Stimulated activated CD8-positive, alpha-beta memory T cell treated with anti-CD3 and anti-CD28 coated beads, Interleukin-15, amount 100 ng/mL, for 1 hour (primary cell): Measurements from ENCODE around the gene WDR6.

Experiments used
- DNase-seq: peaks from one replicate; pipeline ENCODE4 v3.0.0-alpha.2; 2020; ENCODE audit warnings: low read depth

WDR6 gene

DNA sequence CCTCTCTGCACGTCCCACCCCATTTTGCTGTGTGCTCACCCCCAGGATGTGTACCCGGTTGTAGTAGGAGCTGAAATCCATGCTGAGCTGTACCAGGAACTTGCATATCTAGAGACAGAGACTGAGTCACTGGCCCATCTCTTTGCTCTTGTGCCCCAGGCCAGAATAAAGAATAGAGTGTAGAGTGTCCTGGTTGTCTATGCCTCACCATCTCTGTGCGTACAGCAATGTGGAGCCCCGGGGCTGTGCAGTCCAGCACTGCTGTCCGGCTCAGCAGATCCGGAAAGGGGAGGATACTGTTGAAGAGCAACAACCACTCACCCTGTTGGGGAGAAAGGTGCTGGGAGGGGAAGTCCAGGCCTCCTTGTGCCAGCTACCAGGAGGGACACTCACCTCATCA, 8.6 kb downstream of the WDR6 start:
- DNase-seq: no peak

DNA sequence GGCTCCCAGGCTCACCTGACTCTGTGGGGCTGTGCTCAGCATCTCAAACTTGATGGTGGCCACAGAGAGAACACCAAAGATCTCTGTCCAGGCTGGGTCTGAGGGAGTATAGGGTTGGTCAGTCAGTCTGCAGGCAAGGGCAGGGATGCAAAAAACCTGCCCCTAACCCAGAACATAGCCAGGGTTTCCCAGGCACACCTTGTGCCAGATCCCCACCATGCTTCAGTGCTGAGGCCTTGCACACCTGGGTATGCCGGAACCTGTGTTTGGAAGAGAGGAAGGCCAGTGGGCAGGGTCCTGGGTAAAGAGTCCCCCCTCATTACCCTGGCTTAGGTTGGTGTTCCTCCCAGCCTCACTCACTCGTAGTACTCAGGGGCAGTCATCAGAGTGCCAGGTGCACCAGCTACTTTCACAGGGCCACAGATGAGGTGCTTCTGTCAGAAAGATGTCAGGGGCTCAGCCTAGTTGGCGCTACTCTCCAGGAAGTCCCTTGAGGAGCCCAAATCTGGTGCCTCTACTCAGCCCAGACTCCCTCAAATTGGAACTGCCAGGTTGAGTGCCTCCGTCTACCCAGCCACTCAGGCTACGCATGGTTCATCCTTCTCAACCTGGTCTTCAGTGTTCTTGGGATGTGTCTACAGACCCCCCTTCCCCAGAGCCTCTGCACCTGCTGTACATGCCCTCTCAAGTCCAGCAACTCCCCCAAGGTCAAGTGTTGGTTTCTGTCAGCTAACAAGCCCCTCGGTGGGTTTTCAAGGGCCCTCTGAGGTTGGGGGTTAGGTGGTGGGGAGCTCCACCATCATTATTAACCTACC, 9.4 kb downstream of the WDR6 start:
- DNase-seq: no peak

DNA sequence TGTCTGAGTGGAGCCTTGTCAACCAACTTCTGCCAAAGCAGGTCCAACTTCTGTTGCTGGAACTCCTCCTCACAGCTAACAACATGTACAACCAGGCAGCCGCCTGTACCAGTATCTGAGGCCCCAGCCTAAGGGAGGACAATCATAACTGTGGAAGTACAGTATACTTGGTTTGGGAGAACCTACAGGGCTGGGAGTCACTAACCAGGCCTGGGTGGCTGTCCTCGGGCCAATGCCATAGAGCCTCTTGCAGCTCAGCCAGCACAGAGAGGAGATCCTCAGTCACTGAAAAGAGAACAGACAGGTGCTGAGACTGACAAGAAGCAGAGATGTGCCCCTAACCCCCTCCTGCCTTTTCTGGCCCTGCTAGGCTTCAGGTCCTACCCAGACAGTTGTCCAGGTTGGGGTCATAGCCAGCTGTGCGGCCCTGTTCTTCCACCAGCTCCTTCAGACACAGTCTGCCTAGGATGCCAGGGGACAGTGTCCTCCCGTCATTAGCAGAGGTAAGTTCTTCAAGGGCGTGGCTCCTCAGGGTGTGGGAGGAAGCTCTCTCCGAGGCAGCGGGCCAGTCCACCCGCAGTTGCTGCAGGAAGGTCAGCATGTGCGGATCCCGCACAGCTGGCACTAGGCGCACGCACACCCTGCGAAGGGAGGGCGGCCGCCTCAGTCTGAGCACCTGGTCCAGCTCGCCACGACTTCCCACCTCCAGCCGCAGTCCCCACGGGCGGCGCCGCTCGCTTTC, 10.2 kb downstream of the WDR6 start:
- no peak for DNase-seq

- no peak for DNase-seq
Measured at GRCh38 chr3:49017971-49018706, 10.9 kb downstream of the WDR6 start, which contains the start of gene DALRD3. Gene DALRD3 (minus strand): TSS chr3:49018580. CDS start chr3:49018564, 16 bp downstream.

DNA sequence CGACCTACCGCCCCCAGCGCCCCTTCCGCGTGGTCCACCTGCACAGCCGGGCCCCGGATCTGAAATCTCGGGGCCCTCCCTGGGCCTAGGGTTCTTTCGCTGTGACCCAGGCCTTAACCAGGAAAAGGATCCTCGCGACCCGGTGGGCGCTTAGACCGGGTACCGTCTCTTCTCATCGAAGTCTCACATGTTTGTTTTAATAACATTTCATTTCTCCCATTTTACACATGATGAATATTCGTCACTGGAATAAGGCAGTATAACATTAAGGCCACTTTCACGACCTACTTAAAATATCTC, 11.5 kb downstream of the WDR6 start:
- DNase-seq: no peak

- DNase-seq: no peak
Measured at GRCh38 chr3:49019941-49020329, 12.7 kb downstream of the WDR6 start.

- no peak for DNase-seq
Measured at GRCh38 chr3:49020330-49021212, 13.4 kb downstream of the WDR6 start.

GRCh38 chr3:49021213-49021812, 14.1 kb downstream of the WDR6 start:
- peak; percentile 98 for DNase-seq

DNA sequence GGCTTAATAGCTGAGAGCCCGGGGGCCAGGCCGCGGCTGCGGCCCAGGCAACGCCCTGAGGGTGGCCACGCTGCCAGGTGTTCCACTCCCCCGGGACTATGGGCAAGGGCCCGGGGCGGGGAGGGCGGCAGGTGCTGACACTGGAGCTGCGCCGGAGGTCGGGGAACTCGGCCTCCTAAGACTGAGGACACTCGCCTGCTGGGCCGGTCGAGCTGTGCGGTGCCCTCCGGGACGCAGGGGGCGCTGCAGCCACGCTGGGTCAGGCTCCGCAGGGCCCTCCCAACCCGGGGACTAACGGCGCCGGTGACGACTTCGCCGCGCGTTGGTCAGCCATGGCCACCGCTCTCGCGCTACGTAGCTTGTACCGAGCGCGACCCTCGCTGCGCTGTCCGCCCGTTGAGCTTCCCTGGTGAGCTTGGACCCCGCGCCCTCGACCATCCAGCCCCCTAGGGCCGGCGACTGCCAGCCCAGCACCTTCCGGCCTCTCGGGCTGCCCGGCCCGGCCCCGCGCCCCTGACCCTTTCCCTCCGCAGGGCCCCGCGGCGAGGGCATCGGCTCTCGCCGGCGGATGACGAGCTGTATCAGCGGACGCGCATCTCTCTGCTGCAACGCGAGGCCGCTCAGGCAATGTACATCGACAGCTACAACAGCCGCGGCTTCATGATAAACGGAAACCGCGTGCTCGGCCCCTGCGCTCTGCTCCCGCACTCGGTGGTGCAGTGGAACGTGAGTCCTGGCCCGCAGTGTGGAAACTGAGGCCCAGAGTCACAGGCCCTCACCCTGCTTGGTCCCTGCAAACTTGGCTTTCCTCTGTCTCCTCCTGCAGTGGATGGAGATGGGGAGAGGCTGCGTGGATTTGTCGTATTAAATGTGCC, 14.9 kb downstream of the WDR6 start, which contains the start of gene NDUFAF3:
Gene NDUFAF3 (plus strand): TSS at position 309 of the 875 bp plus-strand sequence. CDS start 24 bp downstream, at position 333.
- peak; percentile 76 for DNase-seq

GRCh38 chr3:49022688-49023171, 15.5 kb downstream of the WDR6 start:
- DNase-seq: no peak

DNA sequence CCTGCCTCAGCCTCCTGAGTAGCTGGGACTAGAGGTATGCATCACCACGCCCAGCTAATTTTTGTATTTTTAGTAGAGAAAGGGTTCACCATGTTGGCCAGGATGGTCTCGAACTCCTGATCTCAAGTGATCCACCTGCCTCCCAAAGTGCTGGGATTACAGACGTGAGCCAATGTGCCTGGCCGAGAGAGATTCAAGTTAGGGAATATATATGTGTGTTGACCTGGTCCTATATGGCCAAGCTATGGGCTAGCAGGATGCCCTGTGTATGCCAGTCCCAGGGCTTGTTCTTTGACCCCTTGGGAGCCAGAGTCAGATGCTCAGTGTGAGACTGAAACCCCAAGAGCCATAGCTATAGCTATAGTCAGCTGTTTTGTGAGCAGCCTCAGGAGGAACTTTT, 16.6 kb downstream of the WDR6 start:
- DNase-seq: no peak

- DNase-seq: no peak
Measured at GRCh38 chr3:49024449-49024848, 17.3 kb downstream of the WDR6 start.

- DNase-seq: no peak
Measured at GRCh38 chr3:49025005-49025792, 18.0 kb downstream of the WDR6 start.

- no peak for DNase-seq
Measured at GRCh38 chr3:49025793-49026520, 18.8 kb downstream of the WDR6 start.

GRCh38 chr3:49026536-49026935, 19.3 kb downstream of the WDR6 start:
- no peak for DNase-seq

DNA sequence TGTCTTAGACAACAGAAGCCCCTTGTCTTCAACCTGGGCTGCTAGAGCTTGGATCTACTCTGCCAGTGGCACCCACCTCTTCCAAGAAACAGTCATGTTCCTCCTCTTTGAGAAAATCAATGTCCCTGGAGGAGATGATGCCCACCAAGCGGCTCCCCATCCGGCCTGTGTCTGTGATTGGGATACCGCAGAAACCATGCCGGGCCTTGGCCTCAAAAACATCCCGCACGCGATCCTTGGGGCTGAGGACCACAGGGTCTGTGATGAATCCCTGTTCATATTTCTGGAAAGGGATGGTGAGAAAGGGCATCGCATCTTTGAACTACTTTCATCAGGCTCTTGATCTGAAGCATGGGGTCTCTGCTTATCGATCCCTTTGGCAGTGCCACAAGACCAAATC, 20.4 kb downstream of the WDR6 start:
- no peak for DNase-seq

- DNase-seq: no peak
Measured at GRCh38 chr3:49028298-49028672, 21.1 kb downstream of the WDR6 start.

DNA sequence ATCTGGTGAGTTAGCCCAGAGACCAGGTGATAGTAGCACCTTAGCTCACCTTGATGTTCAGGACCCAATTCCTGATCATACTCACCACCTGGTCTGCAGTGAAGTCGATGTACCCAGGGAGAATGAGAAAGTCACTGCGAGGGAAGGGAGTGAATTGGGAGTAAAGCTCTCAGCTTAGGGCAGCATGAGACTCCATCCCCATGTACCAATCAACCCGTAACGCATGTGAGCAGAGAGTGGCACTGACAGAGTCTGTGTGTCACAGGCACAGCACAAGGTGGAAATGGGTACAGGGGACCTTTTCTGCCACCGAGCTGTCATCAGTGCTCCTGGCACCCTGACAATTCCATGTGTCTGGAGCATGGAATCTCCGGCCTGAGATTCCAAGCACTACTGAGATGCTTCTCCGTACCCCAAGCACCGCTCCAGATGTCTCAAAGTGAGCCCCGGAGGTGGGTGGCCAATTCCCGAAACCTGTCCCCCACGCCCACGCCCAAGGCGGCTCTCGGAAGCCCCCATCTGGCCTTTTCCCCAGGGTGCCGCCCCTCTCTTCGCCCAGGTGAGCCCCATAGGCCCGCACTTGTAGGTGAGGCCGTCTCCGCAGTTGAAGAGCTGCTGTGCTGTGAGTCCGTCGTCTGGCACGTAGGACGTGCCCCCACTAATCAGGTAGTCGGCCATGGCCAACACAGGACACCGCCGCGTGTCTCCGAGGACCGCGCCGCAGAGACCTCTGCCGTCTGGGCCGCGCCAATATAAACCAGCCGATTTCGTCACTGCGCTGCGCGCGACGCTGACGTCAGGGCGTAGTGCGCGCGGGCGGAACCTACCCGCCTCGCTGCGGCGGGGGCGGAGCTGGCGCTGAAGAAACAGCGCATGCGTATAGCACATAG, 21.7 kb downstream of the WDR6 start, which contains the start of gene IMPDH2:
Gene IMPDH2 (minus strand): TSS at position 726 of the 890 bp plus-strand sequence. CDS start 48 bp downstream, at position 678.
- DNase-seq: peak; percentile 80
